Measurements from ENCODE around the gene MCAM. TPM values are rescaled to one million over a fixed set of nuclear protein-coding genes. Genes with fewer than 3 reads are reported as not detected.

MCAM gene
- total and polyA plus RNA-seq, 8 donors: 11.2 to 46.7 (median 21.1) TPM

- ATAC-seq: peak in 1 of 4 donors; percentile 12
- 91 to 98% methylated on average over 7 of the region's 7 CpGs for WGBS, 2 donors
- H3K27me3 ChIP-seq: no peaks in the 10 kb centered on the region
- no peaks in the 10 kb centered on the region for H3K9me3 ChIP-seq
- no peak for TF ChIP-seq CTCF (IDR thresholded peaks at IDR 0.05)
- DNase-seq: no peak
- intact Hi-C loops (cut with DNase I): no loop called here
- FAIRE-seq: no peak
- no peak overlapping the region for H3K27ac ChIP-seq
- peaks cover 0 to 5% (median 0%) of the 10 kb centered on the region in 3 donors for H3K36me3 ChIP-seq
- no peak overlapping the region for H3K4me3 ChIP-seq
- H3K4me1 ChIP-seq: no peaks in the 10 kb centered on the region
Observed at GRCh38 chr11:119305556-119306372, 11.2 kb downstream of the MCAM start.

- TF ChIP-seq CTCF (IDR thresholded peaks at IDR 0.05): no peak
- no peak for FAIRE-seq
- no peak for DNase-seq
- Histone ChIP-seq H3K27me3 (no peaks in the 10 kb centered on the region), H3K27ac (no peak overlapping the region), H3K4me1 (no peaks in the 10 kb centered on the region), H3K4me3 (no peak overlapping the region), H3K9me3 (no peaks in the 10 kb centered on the region), H3K36me3 (peaks cover 0 to 5% (median 0%) of the 10 kb centered on the region in 3 donors)
- intact Hi-C loops (cut with DNase I): no loop called here
- ATAC-seq: no peak
- 88 to 91% methylated on average over 5 of the region's 5 CpGs for WGBS, 2 donors
Observed at GRCh38 chr11:119303227-119303718, 13.7 kb downstream of the MCAM start.

GRCh38 chr11:119300198-119300964 is 16.5 kb downstream of the MCAM start:
- no peak for ATAC-seq
- TF ChIP-seq CTCF (IDR thresholded peaks at IDR 0.05): no peak
- Histone ChIP-seq H3K9me3 (no peaks in the 10 kb centered on the region), H3K4me1 (no peaks in the 10 kb centered on the region), H3K27ac (no peak overlapping the region), H3K4me3 (no peak overlapping the region), H3K36me3 (peaks cover 0 to 5% (median 0%) of the 10 kb centered on the region in 3 donors), H3K27me3 (no peaks in the 10 kb centered on the region)
- intact Hi-C loops (cut with DNase I): no loop called here
- WGBS, 2 donors: 76 to 89% methylated on average over 3 of the region's 3 CpGs
- no peak for DNase-seq
- no peak for FAIRE-seq

- Histone ChIP-seq H3K27me3 (no peaks in the 10 kb centered on the region), H3K36me3 (peaks cover 0 to 5% (median 0%) of the 10 kb centered on the region in 3 donors), H3K27ac (no peak overlapping the region), H3K4me1 (no peaks in the 10 kb centered on the region), H3K4me3 (no peak overlapping the region), H3K9me3 (no peaks in the 10 kb centered on the region)
- no peak for DNase-seq
- no peak for FAIRE-seq
- 95 to 97% methylated on average over 9 of the region's 9 CpGs for WGBS, 2 donors
- no peak for ATAC-seq
- intact Hi-C loops (cut with DNase I): no loop called here
- TF ChIP-seq CTCF (IDR thresholded peaks at IDR 0.05): no peak
Observed at GRCh38 chr11:119299416-119299815, 17.5 kb downstream of the MCAM start.

All from pancreas (tissue), 10 donors.